ENCODE data around the gene MRPL2. TPM values are rescaled to one million over a fixed set of nuclear protein-coding genes. Genes with fewer than 3 reads are reported as not detected.

Gene MRPL2
- total and polyA plus RNA-seq, 10 donors: 11.0 to 53.9 (median 38.0) TPM

DNA sequence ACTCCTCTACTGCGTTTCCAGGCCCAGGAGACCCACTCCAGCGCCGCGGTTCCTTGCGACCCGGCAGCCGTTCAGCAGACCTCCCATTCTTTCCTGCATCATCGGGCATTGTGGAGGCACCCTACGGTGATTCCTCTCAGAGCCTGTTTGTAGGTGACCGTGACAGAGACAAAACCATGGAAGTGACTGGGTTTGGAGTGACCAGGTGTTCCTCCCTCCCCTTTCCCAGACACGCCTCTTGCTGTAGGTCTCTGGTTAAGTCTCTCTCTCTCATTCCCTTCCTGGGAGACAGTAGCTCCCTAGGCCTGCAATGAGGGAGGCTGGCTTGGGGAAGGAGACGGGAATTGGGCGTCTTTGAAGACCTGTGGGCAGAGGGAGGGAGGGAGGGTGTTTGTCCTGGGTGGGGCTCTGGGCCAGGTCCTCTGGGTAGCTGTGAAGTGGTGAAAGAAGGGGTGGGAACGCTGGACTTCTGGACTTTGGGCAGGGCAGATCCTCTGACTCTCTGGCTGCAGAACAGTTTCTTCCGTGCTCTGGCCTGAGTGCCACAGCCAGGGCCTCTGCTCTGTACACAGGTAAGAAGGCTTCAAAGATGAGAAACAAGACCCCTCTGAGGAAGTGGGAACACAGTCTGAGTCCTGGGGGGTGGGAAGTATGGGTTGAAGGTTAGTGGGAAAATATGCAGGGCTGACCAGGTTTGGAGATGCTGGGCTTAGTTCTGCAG lies 960 bp upstream of the MRPL2 start:
- intact Hi-C loops (cut with DNase I; ENCODE audit: low total_unique reads): no loop called here
- WGBS, 5 donors: 14 to 22% (median 17%) methylated on average over 9 to 15 of the region's 15 CpGs
- TF ChIP-seq POLR2AphosphoS5 (IDR thresholded peaks at IDR 0.05): no peak
- TF ChIP-seq POLR2A (IDR thresholded peaks at IDR 0.05): no peak
- TF ChIP-seq, protein P1, sequence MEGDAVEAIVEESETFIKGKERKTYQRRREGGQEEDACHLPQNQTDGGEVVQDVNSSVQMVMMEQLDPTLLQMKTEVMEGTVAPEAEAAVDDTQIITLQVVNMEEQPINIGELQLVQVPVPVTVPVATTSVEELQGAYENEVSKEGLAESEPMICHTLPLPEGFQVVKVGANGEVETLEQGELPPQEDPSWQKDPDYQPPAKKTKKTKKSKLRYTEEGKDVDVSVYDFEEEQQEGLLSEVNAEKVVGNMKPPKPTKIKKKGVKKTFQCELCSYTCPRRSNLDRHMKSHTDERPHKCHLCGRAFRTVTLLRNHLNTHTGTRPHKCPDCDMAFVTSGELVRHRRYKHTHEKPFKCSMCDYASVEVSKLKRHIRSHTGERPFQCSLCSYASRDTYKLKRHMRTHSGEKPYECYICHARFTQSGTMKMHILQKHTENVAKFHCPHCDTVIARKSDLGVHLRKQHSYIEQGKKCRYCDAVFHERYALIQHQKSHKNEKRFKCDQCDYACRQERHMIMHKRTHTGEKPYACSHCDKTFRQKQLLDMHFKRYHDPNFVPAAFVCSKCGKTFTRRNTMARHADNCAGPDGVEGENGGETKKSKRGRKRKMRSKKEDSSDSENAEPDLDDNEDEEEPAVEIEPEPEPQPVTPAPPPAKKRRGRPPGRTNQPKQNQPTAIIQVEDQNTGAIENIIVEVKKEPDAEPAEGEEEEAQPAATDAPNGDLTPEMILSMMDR (IDR thresholded peaks at IDR 0.05 in 8 of 11, conservative IDR thresholded peaks at IDR 0.05 in 3 of 11): no peak
- H3K27me3 ChIP-seq (replicated peaks in 1 of 7): no peaks in the 10 kb centered on the region
- peak overlapping the region; percentile 76 to 99 (median 89) for H3K4me3 ChIP-seq
- no peak for DNase-seq
- peaks cover 19 to 52% (median 31%) of the 10 kb centered on the region in 6 donors for H3K4me1 ChIP-seq
- H3K9me3 ChIP-seq: no peaks in the 10 kb centered on the region
- H3K36me3 ChIP-seq: peaks cover 0 to 61% (median 31%) of the 10 kb centered on the region in 6 donors
- H3K27ac ChIP-seq: peak overlapping the region; percentile 88 to 96 (median 92)

- Histone ChIP-seq H3K36me3 (peaks cover 0 to 54% (median 32%) of the 10 kb centered on the region in 6 donors), H3K4me1 (peaks cover 23 to 66% (median 37%) of the 10 kb centered on the region in 6 donors), H3K4me3 (peak overlapping the region; percentile 76 to 99 (median 89)), H3K9me3 (no peaks in the 10 kb centered on the region), H3K27me3 (replicated peaks in 1 of 7) (no peaks in the 10 kb centered on the region), H3K27ac (peak overlapping the region in 6 of 8 donors; percentile 90 to 96 (median 93))
- intact Hi-C loops (cut with DNase I; ENCODE audit: low total_unique reads): no loop called here
- 70 to 91% (median 74%) methylated on average over 1 of the region's 1 CpG for WGBS, 5 donors
- no peak for TF ChIP-seq POLR2AphosphoS5 (IDR thresholded peaks at IDR 0.05)
- no peak for TF ChIP-seq POLR2A (IDR thresholded peaks at IDR 0.05)
- TF ChIP-seq, protein P1 (IDR thresholded peaks at IDR 0.05 in 8 of 11, conservative IDR thresholded peaks at IDR 0.05 in 3 of 11): no peak
- no peak for DNase-seq
Observed at GRCh38 chr6:43058531-43058930, 703 bp downstream of the MRPL2 start.

DNA sequence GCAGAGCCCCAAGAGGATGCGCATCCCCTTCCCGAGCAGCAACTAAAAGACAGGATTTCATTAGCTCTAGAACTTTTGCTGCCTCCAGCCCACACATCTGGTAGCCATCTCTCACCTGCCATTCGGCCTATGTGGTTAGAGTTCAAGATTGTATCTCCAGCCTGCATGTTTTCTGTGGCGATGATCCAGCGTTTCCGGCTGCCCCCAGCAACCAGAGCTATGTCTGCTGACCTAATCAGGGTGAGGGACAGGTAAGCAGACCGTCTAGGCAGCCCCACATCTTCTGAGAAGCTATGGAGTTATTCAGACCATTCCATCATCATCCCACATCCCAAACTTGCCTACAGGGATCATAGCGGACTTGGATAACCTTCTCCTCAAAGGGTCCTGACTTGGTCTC lies 3.3 kb downstream of the MRPL2 start:
- Histone ChIP-seq H3K27ac (no peak overlapping the region), H3K4me3 (no peak overlapping the region), H3K4me1 (peaks cover 28 to 80% (median 51%) of the 10 kb centered on the region in 6 donors), H3K27me3 (replicated peaks in 1 of 7) (no peaks in the 10 kb centered on the region), H3K36me3 (peaks cover 0 to 51% (median 28%) of the 10 kb centered on the region in 6 donors), H3K9me3 (no peaks in the 10 kb centered on the region)
- intact Hi-C loops (cut with DNase I; ENCODE audit: low total_unique reads): no loop called here
- no peak for DNase-seq
- 84 to 90% (median 89%) methylated on average over 8 of the region's 8 CpGs for WGBS, 5 donors
- TF ChIP-seq, protein P1 (IDR thresholded peaks at IDR 0.05 in 8 of 11, conservative IDR thresholded peaks at IDR 0.05 in 3 of 11): no peak
- TF ChIP-seq POLR2AphosphoS5 (IDR thresholded peaks at IDR 0.05) (no peak), POLR2A (IDR thresholded peaks at IDR 0.05) (no peak)

- intact Hi-C loops (cut with DNase I; ENCODE audit: low total_unique reads): no loop called here
- WGBS, 5 donors: 67 to 80% (median 77%) methylated on average over 17 of the region's 17 CpGs
- Histone ChIP-seq H3K36me3 (peaks cover 0 to 65% (median 36%) of the 10 kb centered on the region in 6 donors), H3K9me3 (no peaks in the 10 kb centered on the region), H3K27me3 (replicated peaks in 1 of 7) (no peaks in the 10 kb centered on the region), H3K4me3 (peak overlapping the region; percentile 61 to 86 (median 78)), H3K4me1 (peaks cover 18 to 72% (median 40%) of the 10 kb centered on the region in 6 donors), H3K27ac (peak overlapping the region; percentile 83 to 95 (median 92))
- no peak for DNase-seq
- TF ChIP-seq POLR2A (IDR thresholded peaks at IDR 0.05) (no peak), POLR2AphosphoS5 (IDR thresholded peaks at IDR 0.05) (no peak)
- TF ChIP-seq, protein P1 (IDR thresholded peaks at IDR 0.05 in 8 of 11, conservative IDR thresholded peaks at IDR 0.05 in 3 of 11): no peak
Observed at GRCh38 chr6:43054206-43054943, 4.9 kb downstream of the MRPL2 start.
